LNCaP clone FGC (cell line): ENCODE results near the gene PRTN3.

Experiments
- DNase-seq: peaks from one replicate; pipeline ENCODE4 v3.0.0-alpha.2; 2011; ENCODE audit warnings: low read depth
- H3K4me3 ChIP-seq: 2 replicates; pipeline ENCODE4 v1.5.1; 2011; ENCODE audit warnings: mild to moderate bottlenecking, low read depth, low read length, control low read depth
- TF ChIP-seq, protein P1 (sequence below): IDR thresholded peaks from 2 replicates; pipeline ENCODE4 v1.5.1; 2012; ENCODE audit warnings: mild to moderate bottlenecking; ENCODE audit not compliant: control insufficient read depth, insufficient read depth; ENCODE audit errors: extremely low read depth

PRTN3 gene

DNA sequence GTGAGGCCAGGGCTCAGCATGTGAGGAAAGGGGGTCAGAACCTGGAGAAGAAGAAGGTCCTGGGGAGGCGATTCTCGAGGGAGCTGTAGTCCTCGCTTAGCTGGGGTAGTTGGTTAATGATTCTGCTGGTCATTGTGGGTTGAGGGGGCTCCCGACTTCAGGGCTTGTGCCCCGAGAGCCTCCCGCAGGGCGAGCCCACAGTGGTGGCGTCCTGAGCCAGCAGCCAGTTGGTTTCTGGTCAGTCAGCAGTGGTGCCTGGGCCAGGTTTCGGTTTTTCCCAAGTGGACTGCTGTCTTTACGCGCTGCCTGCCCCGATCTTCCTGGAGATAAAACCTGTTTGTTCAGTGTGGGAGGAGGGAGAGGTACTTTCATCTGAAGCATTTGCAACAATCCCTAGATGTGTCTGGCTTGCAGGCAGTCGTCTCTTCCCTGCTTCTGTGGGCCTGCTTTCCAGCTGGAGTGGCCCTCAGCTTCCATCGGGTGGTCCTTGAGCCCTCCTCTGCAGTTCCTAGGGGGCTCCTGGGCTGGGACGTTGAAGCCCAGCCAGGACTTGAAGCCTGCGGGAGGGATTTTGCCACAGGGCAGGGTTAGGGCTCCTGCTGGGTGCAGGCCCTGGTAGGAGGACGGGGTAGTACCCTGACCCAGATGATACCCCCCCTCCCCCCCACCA is 40.3 kb upstream of the PRTN3 start:
- TF ChIP-seq, protein P1, sequence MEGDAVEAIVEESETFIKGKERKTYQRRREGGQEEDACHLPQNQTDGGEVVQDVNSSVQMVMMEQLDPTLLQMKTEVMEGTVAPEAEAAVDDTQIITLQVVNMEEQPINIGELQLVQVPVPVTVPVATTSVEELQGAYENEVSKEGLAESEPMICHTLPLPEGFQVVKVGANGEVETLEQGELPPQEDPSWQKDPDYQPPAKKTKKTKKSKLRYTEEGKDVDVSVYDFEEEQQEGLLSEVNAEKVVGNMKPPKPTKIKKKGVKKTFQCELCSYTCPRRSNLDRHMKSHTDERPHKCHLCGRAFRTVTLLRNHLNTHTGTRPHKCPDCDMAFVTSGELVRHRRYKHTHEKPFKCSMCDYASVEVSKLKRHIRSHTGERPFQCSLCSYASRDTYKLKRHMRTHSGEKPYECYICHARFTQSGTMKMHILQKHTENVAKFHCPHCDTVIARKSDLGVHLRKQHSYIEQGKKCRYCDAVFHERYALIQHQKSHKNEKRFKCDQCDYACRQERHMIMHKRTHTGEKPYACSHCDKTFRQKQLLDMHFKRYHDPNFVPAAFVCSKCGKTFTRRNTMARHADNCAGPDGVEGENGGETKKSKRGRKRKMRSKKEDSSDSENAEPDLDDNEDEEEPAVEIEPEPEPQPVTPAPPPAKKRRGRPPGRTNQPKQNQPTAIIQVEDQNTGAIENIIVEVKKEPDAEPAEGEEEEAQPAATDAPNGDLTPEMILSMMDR = no peak
- H3K4me3 ChIP-seq = peak overlapping the region; percentile 94
- peak; percentile 84 for DNase-seq

DNA sequence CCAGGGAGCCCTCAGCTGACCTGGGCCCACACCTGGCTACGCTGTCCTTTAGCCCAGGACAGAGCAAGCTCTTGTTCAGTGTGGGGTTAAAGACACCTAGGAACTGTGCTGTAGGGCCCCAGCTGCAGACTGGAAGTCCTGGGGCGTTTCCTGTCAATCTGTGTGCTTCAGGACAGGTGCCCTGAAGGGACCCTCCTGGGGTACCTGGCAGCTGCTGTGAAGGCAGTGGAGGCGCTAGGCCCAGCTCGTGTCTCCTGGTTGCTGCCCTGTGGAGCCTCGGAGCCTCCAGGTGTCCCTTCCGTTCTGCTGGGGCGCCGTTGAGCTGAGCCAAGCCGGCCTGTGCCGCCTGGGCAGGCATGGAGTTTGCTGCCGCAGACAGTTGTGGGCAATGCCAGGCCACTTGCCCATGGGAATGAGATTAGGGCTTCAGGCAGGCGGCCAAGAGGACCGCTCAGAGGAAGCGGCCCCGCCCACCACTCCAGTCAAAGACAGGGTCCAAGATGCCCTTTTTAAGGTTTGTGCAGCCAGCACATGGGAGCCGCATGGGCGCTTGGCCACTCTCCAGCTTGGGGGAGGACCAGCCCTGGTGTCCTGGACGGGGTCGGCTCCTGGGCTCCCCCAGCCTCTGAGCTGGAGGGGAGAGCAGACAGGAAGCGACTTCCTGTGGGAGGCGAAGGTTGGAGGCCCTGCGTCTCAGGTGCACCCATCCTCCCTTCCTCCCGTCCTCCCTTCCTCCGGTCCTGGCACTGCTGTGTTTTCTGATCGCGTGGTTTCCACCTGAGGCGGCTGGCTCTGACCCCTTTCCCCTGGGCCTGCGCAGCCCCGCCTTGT is 39.6 kb upstream of the PRTN3 start:
- TF ChIP-seq, protein P1 = no peak
- no peak for DNase-seq
- peak overlapping the region; percentile 94 for H3K4me3 ChIP-seq

DNA sequence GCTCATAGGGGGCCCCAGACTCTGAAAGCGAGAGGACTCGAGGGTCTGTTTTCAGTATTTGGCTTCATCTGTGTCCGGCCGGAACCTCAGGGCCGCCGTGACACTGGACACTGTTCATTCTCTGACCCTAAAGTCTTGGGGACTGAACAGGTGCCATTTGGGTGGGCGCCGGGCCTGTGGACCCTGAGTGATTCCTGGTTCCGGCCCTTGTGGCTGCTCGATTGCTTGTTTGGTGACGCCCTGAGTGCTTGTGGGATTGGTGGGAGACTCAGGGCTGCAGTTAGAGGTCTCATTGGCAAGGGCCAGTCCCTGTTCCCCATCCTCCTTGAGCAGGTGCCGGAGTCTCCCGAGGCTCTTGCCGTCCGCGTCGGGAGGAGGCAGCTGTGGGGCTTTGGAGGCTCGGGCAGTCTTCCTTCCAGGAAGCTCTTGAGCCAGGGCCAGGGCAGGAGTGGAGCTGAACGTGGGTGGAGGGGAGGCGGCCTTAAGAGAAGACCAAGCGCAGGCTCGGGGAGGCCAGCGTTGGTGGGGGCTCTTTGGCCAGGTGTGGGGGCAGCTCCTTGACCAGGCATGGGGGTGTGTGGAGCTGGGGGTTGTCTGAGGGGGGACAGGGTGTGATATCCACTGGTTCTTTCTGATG is 38.8 kb upstream of the PRTN3 start:
- TF ChIP-seq, protein P1 = no peak
- DNase-seq = no peak
- peak overlapping the region; percentile 94 for H3K4me3 ChIP-seq

DNA sequence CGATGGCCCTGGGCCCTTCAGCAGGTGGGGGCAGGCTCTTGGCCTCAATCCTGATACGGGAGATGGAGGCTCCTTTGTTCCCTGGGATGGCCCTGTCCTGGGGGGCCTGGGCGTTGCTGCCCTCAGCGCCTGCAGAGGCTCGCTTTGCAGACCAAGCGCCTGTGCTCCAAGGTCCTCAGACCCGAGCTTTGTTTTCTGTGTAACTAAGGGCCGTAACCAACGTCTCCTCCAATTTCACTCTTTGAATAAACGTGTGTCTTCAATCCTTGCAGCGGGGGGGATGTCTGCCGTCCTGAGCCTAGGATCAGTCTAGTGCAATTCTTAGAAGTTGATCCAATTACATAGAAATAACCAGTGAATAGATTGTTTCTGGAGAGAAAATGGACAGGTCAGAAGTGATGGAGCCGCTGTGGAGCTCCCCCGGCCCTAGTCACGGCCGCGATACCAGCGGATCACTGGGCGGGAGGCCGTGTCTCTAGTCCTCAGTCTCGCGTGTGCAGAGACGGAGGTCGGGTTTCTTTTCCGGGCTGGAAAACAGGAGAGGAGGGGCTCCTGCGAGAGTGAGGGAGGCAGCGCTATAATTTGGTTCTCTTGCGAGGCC is 38.2 kb upstream of the PRTN3 start:
- no peak for DNase-seq
- peak overlapping the region; percentile 94 for H3K4me3 ChIP-seq
- TF ChIP-seq, protein P1 = no peak

DNA sequence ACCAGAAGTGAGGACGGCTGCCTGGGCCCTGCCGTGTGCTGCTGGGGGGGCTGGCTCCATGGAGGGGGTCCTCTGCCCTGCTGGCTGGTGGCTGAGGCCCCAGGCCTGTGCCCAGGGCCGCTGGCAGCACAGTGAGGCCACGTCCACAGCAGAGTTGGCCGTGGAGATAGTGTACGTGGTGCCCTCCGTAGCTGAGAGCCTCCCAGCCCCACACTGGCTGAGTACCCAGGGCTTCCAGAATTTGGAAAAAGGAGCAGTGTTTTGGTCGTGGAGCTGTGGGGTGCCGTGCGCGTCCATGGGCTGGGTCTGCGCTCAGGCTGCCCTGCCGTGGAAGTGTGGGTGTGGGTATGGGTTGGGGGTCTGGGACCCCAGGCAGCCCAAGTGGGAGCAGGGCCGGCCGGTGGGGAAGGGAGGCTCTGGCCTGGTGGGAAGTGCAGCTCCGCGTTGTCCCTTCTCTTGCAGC is 37.7 kb upstream of the PRTN3 start:
- no peak for DNase-seq
- TF ChIP-seq, protein P1 = no peak
- H3K4me3 ChIP-seq = no peak overlapping the region

DNA sequence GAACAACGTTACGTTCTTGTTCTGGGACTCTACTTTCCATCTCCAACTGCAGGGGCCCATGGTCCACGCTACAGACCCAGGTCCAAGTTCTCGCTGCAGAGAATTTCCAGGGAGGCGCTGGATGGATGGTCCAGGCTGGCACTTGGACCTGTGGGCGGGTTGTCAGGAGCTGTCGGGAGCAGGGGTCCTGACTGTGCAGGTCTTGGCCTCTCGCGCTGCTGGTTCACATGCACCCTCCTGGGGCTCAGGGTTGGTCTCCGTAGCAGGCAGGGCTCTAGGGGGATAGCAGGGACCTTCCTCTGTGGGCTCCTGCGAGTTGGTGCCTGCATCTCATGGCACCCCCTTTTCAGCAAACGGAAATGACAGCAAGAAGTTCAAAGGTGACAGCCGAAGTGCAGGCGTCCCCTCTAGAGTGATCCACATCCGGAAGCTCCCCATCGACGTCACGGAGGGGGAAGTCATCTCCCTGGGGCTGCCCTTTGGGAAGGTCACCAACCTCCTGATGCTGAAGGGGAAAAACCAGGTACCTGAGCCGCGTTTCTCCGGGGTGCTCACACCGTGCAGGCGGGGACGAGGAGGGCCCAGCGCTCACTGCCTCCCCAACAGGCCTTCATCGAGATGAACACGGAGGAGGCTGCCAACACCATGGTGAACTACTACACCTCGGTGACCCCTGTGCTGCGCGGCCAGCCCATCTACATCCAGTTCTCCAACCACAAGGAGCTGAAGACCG is 36.9 kb upstream of the PRTN3 start:
- H3K4me3 ChIP-seq = no peak overlapping the region
- TF ChIP-seq, protein P1 = no peak
- no peak for DNase-seq
